GM21825 (cell line): ENCODE data around the gene BTBD6.

Source experiments
- ATAC-seq: cut with Tn5 transposase; IDR thresholded peaks from one replicate; pipeline ENCODE4 v1.9.1; 2021; ENCODE audit warnings: mild to moderate bottlenecking, moderate library complexity; ENCODE audit not compliant: unreplicated experiment

Gene BTBD6

DNA sequence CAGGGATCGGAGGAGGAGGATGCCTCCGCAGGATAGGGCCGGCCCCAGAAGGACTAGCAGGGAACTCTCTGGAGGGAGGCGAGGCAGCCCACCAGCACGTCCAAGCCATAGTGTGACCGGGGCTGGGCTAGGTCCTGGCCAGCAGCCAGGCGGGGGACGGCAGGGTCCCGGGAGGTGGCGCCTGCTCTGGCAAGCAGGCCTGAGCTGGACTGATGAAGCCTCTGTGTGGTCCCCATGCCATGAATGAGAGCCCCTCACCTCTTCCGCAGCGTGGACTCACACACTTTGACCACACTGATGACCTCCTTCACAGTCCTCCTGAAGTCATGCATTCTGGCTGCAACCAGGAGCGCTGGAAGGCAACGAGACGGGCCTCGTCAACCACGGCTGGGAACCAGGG lies 19.8 kb upstream of the BTBD6 start:
- ATAC-seq = no peak

DNA sequence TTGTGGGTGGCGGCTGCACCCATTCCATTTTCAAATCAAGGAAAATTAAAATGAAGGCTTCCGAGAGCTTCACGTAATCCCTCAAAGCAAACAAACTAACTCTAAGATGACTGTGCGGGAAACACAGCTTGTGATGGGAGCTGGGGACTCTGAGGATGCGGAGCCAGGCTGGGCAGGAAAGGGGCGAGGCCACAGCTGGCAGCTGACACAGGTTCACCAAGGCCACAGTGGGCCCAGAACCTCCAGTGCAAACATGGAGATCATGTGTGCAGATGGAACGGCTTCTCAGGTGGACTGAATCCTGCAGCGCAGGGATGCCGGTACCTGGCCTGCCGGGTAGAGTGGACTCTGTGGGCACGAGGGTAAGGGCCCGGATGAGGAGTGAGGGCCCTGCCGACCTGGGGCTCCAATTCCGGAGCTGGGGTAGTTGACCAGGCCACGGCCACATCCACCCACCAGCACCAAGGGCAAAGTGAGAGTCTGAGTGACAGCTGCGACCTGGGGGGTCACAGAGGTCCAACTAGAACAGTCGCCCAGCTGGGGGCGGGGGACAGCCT lies 19.2 kb upstream of the BTBD6 start:
- ATAC-seq = no peak

DNA sequence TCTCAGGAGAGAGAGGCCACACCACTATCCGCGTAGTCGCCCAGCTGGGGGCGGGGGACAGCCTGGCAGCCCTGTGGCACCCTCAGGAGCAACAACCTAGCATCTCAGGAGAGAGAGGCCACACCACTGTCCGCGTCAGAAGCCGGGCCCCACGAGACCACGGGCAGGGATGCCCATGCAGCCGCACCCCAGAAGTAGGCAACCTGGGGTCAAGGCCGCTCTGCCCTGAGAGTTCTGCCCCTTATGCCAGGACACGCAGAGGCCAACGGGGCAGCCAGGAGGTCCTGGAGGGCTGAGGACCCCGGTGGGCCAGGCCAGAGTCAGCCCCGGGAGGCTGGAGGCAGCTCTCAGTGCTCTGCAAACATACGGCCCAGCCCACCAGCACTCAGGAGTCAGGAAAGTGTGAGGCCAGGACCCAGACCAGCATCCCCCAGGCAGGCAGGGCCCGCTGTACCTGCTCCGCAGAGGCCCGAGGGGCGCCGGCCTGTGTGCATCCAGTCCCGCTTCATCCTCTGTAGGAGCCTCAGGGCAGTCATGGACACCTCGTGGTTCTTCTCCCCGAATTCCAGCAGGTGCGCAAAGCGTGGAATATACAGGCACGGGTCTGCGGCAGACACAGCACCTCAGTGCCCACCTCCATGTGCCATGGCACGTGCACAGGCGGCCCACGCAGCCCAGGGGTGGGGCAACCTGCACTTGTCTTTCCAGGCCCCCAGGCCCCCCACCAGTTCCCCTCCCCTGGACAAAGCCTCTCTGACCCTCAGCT lies 7.3 kb upstream of the BTBD6 start:
- ATAC-seq = no peak

DNA sequence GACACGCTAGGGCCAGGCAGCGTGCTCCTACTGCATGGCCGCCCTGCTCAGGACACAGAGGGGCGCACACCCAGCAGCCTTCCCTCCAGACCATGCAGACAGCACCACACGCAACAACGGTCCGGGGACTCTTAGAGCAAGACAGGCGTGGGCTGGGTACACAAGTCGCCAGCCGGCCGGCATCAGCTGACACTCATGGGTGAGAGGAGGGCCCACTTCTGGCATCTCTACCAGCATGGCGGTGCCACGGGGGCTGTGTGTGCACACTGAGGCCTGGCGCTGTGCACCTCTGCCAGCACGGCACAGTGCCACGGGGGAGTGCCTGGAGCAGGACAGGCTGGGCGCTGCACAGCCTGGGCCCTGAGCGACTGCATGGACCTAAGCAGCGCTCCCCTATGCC lies 6.7 kb upstream of the BTBD6 start:
- no peak for ATAC-seq

DNA sequence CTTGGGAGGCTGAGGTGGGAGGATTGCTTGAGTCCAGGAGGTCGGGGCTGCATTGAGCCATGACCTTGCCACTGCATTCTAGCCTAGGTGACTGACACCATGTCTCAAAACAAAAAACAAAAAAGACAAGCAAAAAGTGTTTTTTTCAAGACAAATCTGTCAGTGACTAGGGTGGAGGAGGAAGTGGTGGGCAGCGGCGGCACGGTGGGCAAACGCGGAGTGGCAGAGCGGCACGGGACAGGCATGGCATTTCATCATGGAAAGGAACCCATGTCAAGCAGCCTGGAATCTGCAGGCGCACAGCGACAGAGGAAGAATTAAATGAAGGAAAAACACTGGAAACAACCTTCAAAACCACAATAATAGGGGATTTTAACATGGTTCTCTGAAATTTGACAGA lies 4.0 kb upstream of the BTBD6 start:
- no peak for ATAC-seq

DNA sequence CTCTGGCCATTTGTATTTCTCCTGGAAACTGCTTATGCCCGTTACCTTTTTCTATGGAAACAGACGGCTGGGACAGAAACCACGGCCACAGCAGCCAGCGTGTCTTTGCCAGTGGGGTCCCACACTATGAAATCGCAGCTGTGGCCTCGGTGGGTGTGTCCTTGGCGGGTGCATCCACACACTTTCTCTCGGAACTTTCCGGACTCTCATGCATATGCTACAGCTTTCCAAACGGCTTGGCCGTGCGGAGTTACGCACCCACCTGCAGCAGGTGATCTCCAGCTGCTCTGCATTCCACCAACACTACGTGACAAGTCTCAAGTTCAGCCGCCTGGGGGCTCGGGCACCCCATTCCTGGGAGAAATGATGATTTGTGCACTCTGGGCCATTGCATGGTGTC lies 1.3 kb upstream of the BTBD6 start:
- no peak for ATAC-seq

DNA sequence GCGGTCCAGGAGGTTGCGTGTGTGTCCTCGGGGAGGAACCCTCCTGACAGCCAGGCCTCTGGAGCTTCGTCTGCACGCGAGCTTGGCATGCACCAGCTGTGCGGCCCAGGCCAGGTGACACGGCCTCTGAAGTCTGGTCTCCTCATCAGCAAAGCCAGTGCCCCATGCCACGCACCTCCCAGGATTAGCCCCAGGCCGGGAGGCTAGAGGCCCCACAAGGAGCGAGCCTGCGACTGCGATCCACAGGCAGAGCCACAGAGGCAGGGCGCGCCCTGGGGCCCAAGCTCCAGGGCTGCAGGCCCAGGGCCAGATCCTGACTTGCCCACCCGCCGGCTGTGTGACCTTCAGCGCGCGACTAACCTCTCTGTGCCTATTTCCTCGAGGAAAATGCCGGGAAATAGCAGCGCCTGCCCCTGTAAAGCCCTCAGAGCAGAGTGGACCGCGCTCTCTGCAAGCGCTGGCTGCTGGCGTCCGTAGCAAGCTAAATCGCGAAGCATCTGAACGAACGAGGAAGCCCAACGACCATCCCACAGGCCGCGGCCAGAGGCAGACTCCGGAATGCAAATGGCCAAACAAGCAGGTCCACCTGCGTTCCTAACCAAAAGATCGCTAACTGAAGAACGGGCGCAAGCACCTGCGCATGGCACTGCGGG lies 492 bp upstream of the BTBD6 start:
- no peak for ATAC-seq

DNA sequence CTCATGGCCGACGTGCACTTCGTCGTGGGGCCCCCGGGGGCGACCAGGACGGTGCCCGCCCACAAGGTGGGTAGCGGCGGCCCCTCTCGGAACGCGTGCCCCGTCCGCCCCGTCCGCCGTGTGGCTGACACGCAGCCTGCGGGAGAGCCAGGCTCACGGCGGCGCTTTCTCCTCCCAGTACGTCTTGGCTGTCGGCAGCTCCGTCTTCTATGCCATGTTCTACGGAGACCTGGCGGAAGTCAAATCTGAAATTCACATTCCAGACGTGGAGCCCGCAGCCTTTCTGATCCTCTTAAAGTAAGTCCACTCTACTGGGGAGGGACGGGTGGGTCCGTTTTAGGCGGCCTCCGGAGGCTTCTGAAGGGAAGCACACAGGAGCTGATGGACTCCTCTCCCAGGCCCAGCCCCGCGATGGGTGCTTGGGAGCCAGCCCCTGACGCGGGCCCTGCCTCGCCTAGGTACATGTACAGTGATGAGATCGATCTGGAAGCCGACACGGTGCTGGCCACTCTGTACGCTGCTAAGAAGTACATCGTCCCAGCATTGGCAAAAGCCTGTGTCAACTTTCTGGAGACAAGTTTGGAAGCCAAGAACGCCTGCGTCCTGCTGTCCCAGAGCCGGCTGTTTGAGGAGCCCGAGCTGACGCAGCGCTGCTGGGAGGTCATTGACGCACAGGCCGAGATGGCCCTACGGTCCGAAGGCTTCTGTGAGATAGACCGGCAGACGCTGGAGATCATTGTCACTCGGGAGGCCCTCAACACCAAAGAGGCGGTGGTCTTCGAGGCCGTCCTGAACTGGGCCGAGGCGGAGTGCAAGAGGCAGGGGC lies 1.1 kb downstream of the BTBD6 start:
- ATAC-seq = no peak

DNA sequence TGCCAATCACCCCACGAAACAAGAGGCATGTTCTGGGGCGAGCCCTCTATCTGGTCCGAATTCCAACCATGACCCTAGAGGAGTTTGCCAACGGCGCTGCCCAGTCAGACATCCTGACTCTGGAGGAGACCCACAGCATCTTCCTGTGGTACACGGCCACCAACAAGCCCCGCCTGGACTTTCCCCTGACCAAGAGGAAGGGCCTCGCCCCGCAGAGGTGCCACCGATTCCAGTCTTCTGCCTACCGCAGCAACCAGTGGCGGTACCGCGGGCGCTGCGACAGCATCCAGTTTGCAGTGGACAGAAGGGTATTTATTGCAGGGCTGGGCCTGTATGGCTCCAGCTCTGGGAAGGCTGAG lies 1.7 kb downstream of the BTBD6 start:
- ATAC-seq = no peak

DNA sequence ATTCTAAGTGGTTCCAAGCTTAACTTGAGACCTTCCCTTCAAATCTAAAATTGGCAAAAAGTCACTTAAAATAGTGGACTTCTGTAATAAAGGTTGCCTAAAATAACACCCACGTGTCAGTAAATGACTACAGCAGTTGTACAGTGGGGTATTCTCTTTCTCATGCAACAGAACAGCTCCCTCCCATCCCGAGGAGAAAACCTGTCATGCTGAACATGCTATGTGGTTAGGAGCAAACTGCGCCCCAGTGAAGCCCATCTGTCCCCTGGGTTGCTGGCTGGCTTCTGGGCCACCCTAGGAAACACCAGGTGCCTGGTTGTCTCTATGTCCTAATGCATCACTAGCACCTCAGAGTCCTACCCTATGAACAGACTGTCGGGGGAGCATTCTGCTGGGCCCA lies 2.7 kb downstream of the BTBD6 start:
- no peak for ATAC-seq

DNA sequence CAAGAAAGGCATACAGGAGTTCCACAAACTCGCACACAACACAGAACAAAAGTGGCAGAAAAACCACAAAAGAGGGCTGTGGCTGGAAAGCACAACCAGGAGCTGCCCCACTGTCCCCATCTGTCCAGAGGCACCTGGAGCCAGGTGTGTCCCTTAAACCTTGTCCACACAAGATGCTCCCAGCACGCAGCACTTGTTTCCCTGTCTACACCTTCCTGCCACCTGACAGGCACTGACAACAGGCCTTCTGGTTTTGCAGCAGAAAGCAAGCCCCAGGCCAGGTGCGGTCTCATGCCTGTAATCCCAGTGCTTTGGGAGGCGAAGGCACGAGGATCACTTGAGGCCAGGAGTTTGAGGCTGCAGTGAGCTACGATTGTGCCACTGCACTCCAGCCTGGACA lies 3.6 kb downstream of the BTBD6 start:
- no peak for ATAC-seq

DNA sequence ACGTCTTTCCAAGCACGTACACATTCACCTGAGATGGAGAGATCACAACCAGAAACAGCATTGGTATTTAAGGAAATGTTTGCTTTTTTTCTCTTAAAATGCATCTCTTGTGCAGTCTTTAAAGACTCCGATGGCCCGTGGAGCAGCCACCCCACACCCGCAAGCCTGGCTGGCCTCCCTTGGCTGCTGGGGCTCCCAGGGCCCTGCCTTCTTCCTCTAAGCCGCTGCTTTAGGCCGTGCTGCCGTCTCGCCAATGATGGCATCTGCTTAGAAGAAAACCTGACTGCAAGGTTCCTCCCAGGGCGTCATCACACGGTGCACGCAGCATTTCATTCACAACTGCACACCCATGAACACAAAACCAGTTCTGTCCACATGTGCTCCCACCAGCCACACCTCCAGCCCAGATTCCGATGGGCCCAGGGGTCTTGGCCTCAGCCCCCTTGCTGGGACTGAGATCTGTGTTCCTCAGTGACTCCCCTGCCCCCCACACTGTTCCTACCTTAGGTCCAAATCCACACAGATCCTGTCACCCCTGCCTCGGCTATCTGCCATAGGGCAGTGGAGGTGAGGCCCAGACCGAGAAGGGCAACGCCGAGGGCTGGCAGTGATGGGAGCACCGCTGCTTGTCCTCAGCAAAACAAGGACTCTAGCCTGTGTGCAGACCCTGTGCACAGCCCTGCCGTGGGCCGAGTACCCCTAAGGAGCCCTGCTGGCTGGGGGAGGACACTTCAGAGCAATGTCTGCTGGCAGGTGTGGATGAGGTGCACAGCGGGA lies 4.4 kb downstream of the BTBD6 start:
- no peak for ATAC-seq

DNA sequence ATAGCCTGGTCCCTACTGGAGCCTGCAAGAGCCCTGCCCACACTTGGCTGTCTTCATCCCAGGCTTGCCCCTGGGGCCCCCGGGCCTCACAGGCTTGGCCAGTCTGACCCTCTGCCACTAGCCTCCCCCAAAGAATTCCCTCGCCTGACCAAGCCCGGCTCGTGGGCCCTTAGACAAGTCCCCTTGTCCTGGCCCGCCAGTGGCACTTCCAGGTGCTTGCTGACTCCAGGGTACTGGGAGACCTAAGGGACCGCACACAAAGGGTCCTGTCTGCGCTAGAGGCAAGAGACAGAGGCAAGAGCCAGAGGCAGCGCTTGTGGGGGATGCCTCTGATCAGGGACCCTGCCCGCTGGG lies 5.0 kb downstream of the BTBD6 start:
- no peak for ATAC-seq

DNA sequence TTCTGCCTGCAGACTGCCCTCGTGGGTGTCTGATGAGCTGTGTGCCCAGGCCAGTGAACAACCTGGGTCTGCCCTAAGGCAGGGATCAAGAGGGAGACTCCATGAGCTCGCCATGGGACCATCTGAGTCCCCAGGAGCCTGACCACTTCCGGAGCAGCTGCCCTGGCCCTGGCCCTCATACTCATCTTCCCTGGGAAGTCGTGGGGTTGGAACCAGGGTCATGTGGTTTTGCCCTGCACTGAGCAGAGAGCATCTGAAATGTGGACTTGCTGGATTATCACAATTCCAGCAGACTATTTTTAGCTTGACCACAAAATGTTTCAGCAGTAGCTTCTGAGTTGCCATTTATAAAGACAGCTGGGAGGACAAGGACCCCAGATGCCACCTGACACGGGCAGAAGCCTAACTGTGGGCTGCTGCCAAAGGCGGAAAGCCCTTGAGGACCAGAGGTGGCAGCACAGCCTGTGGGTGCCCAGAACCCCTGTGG lies 6.7 kb downstream of the BTBD6 start:
- ATAC-seq = no peak

DNA sequence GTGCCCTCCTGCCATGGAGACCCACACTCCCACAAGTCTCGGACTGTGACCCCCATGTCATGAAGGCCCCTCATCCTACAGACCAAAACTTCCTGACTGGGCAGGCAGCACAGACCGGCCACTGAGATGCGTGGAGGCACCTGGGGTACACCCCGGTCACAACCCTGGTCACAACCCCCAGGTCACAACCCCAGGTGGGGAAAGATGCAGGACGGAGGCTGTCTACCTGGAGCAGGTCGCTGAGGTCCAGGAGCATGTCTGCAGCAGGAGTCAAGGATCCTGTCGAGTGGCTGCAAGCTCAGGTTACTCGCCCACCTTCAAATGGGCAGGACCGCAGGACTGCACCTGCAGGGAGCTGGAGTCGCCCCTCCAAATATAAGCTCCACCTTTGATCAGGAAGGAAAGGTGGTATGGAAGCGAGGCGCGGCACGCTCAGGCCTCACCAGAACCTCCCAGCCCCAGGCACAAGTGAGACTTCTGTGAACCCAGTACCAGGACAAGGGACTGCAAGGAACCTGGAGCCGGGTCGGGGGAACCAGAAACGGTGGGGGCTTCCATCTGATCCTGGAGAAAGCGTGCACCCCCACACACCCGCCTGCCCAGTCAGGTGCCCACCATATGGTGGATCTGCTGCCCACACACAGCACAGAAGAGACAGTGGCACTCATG lies 8.1 kb downstream of the BTBD6 start:
- ATAC-seq = no peak

DNA sequence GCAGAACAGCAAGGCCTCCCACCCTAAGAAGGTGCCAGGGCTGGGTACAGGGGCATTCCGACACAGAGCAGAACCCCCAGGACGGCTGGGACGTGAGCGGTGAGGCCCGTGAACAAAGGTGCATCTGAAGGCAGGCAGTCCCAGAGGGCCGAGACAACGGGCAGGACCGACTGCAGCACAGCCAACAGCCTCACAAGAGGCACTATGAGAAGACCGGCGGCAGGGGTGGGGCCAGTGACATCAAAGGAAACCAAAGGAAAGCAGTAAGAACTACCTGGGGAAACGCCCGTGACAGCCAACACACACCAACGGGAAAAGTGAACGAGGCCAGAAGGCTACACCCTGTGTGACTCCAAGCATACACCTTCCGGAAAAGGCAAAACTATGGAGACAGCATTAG lies 9.1 kb downstream of the BTBD6 start:
- ATAC-seq = no peak

DNA sequence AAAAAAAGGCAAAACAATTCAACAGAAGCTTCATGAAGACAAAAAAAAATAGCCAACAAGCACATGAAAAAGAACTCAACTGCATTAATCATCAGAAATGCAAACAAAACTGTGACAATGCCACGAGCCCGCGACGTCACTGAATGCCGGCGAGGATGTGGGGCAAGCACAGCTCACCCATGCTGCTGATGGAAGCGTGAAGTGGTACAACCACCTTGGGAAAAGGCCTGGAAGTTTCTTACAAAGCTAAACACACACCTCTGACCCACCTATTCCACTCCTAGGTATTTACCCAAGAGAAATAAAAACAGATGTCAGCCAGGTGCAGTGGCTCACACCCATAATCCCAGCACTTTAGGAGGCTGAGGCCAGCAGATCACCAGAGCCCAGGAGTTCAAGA lies 10.5 kb downstream of the BTBD6 start:
- ATAC-seq = no peak

DNA sequence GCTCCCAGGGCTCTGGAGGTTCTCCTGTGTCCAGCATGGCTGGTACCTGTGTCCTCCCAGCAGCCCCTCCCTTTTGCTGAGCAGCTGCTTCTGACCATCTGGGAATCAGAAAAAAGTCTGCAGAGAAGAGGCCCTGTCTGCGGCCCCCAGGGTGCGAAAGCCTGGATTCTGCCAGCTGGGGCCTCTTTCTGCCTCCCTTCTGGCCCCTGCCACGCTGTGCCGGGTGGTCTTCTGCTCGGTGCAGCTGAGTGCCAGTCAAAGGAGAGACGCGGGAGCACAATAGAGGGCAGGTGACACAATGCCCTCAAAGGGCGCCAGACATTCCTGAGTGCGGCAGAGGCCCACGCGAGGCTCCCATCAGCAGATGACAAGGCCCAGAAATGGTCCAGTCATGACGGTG lies 12.6 kb downstream of the BTBD6 start:
- no peak for ATAC-seq

DNA sequence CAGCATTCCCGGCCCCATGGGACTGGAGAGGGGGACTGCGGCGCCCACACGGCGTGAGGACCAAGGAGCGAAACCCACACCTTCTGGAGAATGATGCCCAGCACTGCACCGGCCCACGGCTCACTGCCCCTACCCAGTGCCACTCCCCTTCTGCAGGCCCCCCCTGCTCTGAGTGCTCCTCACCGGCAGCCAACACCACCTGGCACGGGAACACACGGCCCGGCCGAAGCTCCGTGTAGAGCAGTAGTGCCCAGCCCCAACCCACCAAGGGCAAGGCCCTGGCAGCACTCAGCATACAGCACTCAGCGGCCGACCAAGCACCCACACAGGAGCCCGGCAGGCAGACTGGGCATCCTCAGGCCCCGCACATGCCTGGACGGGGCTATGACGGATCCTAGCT lies 13.4 kb downstream of the BTBD6 start:
- ATAC-seq = no peak

DNA sequence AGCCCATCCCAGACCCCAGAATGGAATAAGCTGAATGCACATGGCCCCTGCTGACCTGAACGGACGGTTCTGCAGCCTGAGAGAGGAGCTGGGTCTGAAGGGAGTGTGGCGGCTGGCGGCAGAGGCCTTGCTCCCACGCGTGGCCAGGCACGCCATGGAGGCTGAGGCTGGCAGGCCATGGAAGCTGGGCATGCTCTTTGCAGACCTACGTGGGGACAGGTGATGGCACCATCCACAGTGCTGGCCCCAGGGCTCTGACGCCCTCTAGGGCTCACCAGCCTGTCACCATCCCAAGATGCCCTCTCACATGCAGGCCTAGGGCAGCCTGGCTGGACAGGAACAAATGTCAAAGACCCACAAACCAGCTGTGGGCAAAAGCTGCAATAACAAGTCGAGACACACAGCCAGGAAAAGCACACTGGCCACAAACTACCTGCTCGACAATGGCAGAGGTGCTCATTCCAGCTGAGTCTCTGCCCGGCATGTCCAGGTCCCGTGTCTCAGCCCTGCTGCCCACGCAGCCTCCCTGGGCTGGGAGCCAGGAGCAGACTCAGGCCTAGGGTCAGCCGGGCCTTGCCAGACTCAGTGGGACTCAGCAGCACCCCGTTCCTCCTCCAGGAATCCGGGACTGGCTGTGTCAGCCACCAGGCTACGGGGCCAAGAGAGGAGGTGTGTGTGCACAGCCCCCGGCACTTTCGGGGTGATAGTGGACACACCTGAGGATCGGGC lies 19.7 kb downstream of the BTBD6 start:
- ATAC-seq = no peak
